ENCODE measurements around the gene TIGD4. TPM values are rescaled to one million over a fixed set of nuclear protein-coding genes. Genes with fewer than 3 reads are reported as not detected.

The TIGD4 gene
- polyA plus RNA-seq, 2 of the 4 experiments (the other 2 are of a cell fraction) = 0.30 to 0.45 TPM

DNA sequence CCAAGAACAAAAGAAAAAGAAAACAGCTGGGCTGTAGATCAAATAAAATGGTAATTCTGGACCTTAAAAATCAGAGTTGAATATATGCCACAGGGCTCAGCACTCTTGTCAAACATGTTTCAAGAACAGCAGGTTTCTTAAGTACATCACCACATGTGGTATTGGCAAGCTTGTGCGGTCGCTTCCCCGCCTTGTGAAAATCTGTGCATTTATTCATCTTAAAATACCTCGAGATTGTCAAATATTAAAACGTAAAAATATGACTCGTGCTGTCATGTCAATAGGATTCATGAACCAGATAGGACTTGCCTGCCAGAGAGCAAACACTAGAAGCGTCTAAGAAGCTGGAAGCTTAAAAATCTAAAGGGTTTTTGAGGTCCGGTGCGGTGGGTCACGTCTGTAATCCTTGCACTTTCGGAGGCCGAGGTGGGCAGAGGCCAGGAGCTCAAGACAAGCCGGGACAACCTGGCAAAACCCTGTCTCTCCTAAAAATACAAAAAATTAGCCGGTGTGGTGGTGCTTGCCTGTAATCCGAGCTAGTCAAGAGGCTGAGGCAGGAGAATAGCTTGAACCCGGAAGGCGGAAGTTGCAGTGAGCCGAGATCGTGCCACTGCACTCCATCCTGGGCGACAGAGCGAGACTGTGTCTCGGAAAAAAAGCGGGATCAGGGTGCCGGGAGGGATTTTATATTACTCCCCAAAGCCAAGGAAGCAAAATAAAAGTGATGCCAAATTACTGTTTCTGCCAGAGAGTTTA lies 59.6 kb downstream of the TIGD4 start:
- Histone ChIP-seq H3K4me2 (no peak overlapping the region), H3K9me3 (no peaks in the 10 kb centered on the region; the same call in 2 of the 3 replicates), H3K4me3 (no peak overlapping the region), H3K4me1 (no peaks in the 10 kb centered on the region), H3K27ac (no peak overlapping the region)
- POLR2A ChIA-PET = no interaction called here
- WGBS (ENCODE audit: missing lambda C conversion rate) = 60% methylated on average over 24 of the region's 24 CpGs
- no peak for DNase-seq (ENCODE audit: low read depth in 1 of 2, low spot score in 1 of 2)
- no peak for FAIRE-seq
- ATAC-seq = no peak
- CTCF ChIA-PET = no interaction called here
- no peak for TF ChIP-seq BHLHE40 (IDR thresholded peaks at IDR 0.05; ENCODE audit: low read depth, low read length)
- TF ChIP-seq ZC3H11A (IDR thresholded peaks at IDR 0.05) = no peak
- TF ChIP-seq FOSL2 (IDR thresholded peaks at IDR 0.05) = no peak
- TF ChIP-seq FOSL2 (CRISPR knock-in tag; IDR thresholded peaks at IDR 0.05) = no peak
- TF ChIP-seq, protein P1, sequence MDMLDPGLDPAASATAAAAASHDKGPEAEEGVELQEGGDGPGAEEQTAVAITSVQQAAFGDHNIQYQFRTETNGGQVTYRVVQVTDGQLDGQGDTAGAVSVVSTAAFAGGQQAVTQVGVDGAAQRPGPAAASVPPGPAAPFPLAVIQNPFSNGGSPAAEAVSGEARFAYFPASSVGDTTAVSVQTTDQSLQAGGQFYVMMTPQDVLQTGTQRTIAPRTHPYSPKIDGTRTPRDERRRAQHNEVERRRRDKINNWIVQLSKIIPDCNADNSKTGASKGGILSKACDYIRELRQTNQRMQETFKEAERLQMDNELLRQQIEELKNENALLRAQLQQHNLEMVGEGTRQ (IDR thresholded peaks at IDR 0.05) = no peak

Other genes with a start within 250 kb of the TIGD4 start
- gene FBXW7, start 243.6 kb downstream of the TIGD4 start, polyA plus RNA-seq (2011; rRNA removed) = 9.2 and 12.5 TPM in 2 replicates
- gene FBXW7, start 243.6 kb downstream of the TIGD4 start, polyA plus RNA-seq (2017; fragmentation: RNase III; extraction: RNeasy Plus Mini Kit Qiagen cat#74134 plus additional on column Dnase treatment) = 7.2 to 10.2 TPM (median 7.3 TPM) in 3 replicates
- 0.09 and 0.31 TPM in 2 replicates for gene TMEM154, start 99.7 kb downstream of the TIGD4 start, polyA plus RNA-seq (2011; rRNA removed)
- 0.05 to 0.42 TPM (median 0.05 TPM) in 3 replicates for gene TMEM154, start 99.7 kb downstream of the TIGD4 start, polyA plus RNA-seq (2017; fragmentation: RNase III; extraction: RNeasy Plus Mini Kit Qiagen cat#74134 plus additional on column Dnase treatment)
- 27.6 and 39.2 TPM in 2 replicates for gene ARFIP1, start 224 bp upstream of the TIGD4 start, polyA plus RNA-seq (2011; rRNA removed)
- gene ARFIP1, start 224 bp upstream of the TIGD4 start, polyA plus RNA-seq (2017; fragmentation: RNase III; extraction: RNeasy Plus Mini Kit Qiagen cat#74134 plus additional on column Dnase treatment) = 17.0 to 17.5 TPM (median 17.1 TPM) in 3 replicates
- 0.08 and 0.13 TPM in 2 replicates for gene FHDC1, start 156.6 kb upstream of the TIGD4 start, polyA plus RNA-seq (2011; rRNA removed)
- 0.31 to 0.32 TPM (median 0.31 TPM) in 3 replicates for gene FHDC1, start 156.6 kb upstream of the TIGD4 start, polyA plus RNA-seq (2017; fragmentation: RNase III; extraction: RNeasy Plus Mini Kit Qiagen cat#74134 plus additional on column Dnase treatment)